Spleen (tissue), 11 donors: ENCODE data around the gene NLN. TPM values are rescaled to one million over a fixed set of nuclear protein-coding genes. Genes with fewer than 3 reads are reported as not detected.
"Not testable (repeated sequence)": the region's sequence is repeated elsewhere in the genome, so short reads cannot be mapped to it uniquely, and the experiment has no call there.

Experiments
- DNase-seq: peaks from one replicate; pipeline ENCODE4 v3.0.0-alpha.2; 2020
- H3K27ac ChIP-seq, 8 donors: fragments of 200-600 bp; sonication (generic) in 7 of 8; 1 replicate in 4 of 8; 2 replicates in 4 of 8; pipeline versions ENCODE4 v1.5.0 to v1.8.0; 2016 to 2021; ENCODE audit warnings: inconsistent platforms in 4 of 8, mild to moderate bottlenecking in 4 of 8, moderate library complexity in 1 of 8
- H3K27me3 ChIP-seq, 7 donors: fragments of 200-600 bp; sonication (generic) in 6 of 7; replicated peaks in 1 of 7; 1 replicate in 4 of 7; 2 replicates in 3 of 7; pipeline versions ENCODE4 v1.5.0 to v1.8.0; 2016 to 2021; ENCODE audit warnings: inconsistent platforms in 3 of 7, mild to moderate bottlenecking in 1 of 7
- H3K36me3 ChIP-seq, 6 donors: fragments of 200-600 bp; sonication (generic) in 5 of 6; 1 replicate in 4 of 6; 2 replicates in 2 of 6; pipeline versions ENCODE4 v1.5.0 to v1.8.0; 2016 to 2021; ENCODE audit warnings: inconsistent platforms in 2 of 6
- H3K4me1 ChIP-seq, 6 donors: fragments of 200-600 bp; sonication (generic) in 5 of 6; 1 replicate in 3 of 6; 2 replicates in 3 of 6; pipeline versions ENCODE4 v1.5.0 to v1.8.0; 2016 to 2021; ENCODE audit warnings: inconsistent platforms in 3 of 6
- H3K4me3 ChIP-seq, 8 donors: fragments of 200-600 bp; sonication (generic) in 7 of 8; 1 replicate in 4 of 8; 2 replicates in 4 of 8; pipeline versions ENCODE4 v1.5.0 to v1.8.0; 2016 to 2021; ENCODE audit warnings: inconsistent platforms in 4 of 8, mild to moderate bottlenecking in 4 of 8, moderate library complexity in 2 of 8
- H3K9me3 ChIP-seq, 8 donors: fragments of 200-600 bp; sonication (generic) in 7 of 8; 1 replicate in 4 of 8; 2 replicates in 4 of 8; pipeline versions ENCODE4 v1.5.0 to v1.8.0; 2016 to 2021; ENCODE audit warnings: inconsistent platforms in 4 of 8
- POLR2A ChIP-seq, 3 donors: fragments of 450-650 bp; IDR thresholded peaks; one replicate each; pipeline ENCODE4 v1.5.1; 2017; ENCODE audit warnings: antibody characterized with exemption in 3 of 3, mild to moderate bottlenecking in 1 of 3
- POLR2AphosphoS5 ChIP-seq, 3 donors: sonication (generic); formaldehyde crosslinking; IDR thresholded peaks; one replicate each; pipeline ENCODE4 v1.5.1; 2017; ENCODE audit warnings: antibody characterized with exemption in 3 of 3
- WGBS, 5 donors: extraction: QIAGEN DNeasy Blood & Tissue Kit in 3 of 5; methylation state at CpG; one replicate each; pipeline versions ENCODE4 v1.1.5 to v1.1.7; 2013 to 2018; 5-methylcytosine and 5-hydroxymethylcytosine counted together
- intact Hi-C: fragments of 100-400 bp; cut with DNase I; formaldehyde crosslinking; loops from one replicate; pipeline ENCODE4 v1.15.0; 2023; ENCODE audit warnings: low total_unique reads
- polyA plus RNA-seq, 3 donors: library from polyadenylated mRNA; stranded (reverse); fragments of 200-250 nt; gene quantifications; one replicate each; pipeline ENCODE4 v1.2.1, GENCODE V29; 2013
- total RNA-seq, 7 donors: library from RNA; depleted of rRNA in 3 of 7; stranded (reverse); fragments of >200 nt in 3 of 7; fragmentation: NEBNext Ultra II Directional in 4 of 7; extraction: Animal tissue kit (Norgen Biotek cat#: 25700) in 4 of 7; gene quantifications; one replicate each; pipeline versions ENCODE4 v1.1.0 to v1.2.1, GENCODE V29; 2016 to 2021
- TF ChIP-seq, protein P1 (sequence below), 11 experiments: fragments of 200-600 bp in 7 of 11; fragments of 450-650 bp in 4 of 11; sonication (generic) in 4 of 11; IDR thresholded peaks in 8 of 11; conservative IDR thresholded peaks in 3 of 11; 1 replicate in 7 of 11; 2 replicates in 4 of 11; pipeline versions ENCODE4 v1.4.0 to v1.8.0; 2016 to 2021; ENCODE audit warnings: antibody characterized with exemption in 11 of 11, inconsistent platforms in 4 of 11, mild to moderate bottlenecking in 1 of 11
- donor health status: healthy with polysubstance abuse.
- donor health status: DM: no; HTN: no; CAD: no; lungs with moderate emphysema.
- donor health status: DM: no; HTN: no; CAD: no.
- donor health status: Bipolar disorder and iron deficiency.
- donor health status: healthy.
- donor health status: DM: no; HTN: no; CAD: no.
- donor health status: DM: yes; HTN: yes; CAD: no.

Gene NLN
- total and polyA plus RNA-seq, 10 donors: 1.3 to 24.8 (median 9.0) TPM

DNA sequence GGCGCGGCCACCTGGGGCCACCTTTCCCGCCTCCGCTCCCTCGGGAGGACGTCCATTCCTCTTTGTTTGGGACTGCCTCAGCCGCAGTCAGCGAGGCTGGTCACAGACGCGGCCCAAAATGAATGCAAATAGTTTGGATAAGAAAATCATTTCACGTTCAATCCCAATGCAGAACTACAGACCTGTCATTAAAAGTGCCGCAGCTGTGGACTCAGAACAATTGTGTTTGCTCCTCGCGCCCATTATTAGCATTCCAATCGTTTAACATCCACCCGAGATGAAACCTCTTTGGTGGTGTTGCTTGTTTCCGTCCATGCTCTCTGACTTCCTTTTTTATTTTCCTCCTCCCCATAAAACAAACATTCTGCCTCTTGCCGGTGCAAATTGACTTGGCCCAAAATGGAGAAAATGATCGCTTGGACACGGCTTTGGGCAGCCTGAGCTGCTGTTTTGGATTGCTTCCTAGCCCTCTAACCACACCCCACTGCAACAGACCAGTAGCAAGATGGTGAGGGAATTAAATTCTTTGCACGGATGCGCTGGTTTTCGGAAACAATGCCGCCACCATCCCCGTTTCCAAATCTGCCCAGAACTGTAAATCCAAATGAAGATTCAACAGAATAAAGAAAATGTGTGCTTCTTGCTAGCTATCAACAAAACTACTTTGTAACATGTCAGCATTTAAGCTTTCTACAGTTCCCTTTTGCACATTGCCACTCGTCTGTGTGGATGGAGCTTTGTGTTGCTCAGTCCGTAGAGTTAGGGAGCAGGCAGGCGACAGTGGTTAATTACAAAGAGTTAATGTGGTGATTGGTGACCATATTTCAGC lies 784 bp downstream of the NLN start:
- Histone ChIP-seq H3K27me3 (no peaks in the 10 kb centered on the region), H3K4me1 (peaks cover 0 to 60% (median 35%) of the 10 kb centered on the region in 6 donors), H3K27ac (peak overlapping the region; percentile 22 to 96 (median 90)), H3K36me3 (peaks cover 0 to 13% (median 1%) of the 10 kb centered on the region in 6 donors), H3K4me3 (peak overlapping the region; percentile 83 to 99 (median 96)), H3K9me3 (no peaks in the 10 kb centered on the region)
- 3 to 7% (median 4%) methylated on average over 27 to 28 of the region's 28 CpGs for WGBS, 5 donors
- no peak for DNase-seq
- intact Hi-C loops: no loop called here
- TF ChIP-seq POLR2AphosphoS5 (IDR thresholded peaks at IDR 0.05) (no peak), POLR2A (IDR thresholded peaks at IDR 0.05) (no peak)
- TF ChIP-seq, protein P1, sequence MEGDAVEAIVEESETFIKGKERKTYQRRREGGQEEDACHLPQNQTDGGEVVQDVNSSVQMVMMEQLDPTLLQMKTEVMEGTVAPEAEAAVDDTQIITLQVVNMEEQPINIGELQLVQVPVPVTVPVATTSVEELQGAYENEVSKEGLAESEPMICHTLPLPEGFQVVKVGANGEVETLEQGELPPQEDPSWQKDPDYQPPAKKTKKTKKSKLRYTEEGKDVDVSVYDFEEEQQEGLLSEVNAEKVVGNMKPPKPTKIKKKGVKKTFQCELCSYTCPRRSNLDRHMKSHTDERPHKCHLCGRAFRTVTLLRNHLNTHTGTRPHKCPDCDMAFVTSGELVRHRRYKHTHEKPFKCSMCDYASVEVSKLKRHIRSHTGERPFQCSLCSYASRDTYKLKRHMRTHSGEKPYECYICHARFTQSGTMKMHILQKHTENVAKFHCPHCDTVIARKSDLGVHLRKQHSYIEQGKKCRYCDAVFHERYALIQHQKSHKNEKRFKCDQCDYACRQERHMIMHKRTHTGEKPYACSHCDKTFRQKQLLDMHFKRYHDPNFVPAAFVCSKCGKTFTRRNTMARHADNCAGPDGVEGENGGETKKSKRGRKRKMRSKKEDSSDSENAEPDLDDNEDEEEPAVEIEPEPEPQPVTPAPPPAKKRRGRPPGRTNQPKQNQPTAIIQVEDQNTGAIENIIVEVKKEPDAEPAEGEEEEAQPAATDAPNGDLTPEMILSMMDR (IDR thresholded peaks at IDR 0.05 in 8 of 11, conservative IDR thresholded peaks at IDR 0.05 in 3 of 11): no peak

DNA sequence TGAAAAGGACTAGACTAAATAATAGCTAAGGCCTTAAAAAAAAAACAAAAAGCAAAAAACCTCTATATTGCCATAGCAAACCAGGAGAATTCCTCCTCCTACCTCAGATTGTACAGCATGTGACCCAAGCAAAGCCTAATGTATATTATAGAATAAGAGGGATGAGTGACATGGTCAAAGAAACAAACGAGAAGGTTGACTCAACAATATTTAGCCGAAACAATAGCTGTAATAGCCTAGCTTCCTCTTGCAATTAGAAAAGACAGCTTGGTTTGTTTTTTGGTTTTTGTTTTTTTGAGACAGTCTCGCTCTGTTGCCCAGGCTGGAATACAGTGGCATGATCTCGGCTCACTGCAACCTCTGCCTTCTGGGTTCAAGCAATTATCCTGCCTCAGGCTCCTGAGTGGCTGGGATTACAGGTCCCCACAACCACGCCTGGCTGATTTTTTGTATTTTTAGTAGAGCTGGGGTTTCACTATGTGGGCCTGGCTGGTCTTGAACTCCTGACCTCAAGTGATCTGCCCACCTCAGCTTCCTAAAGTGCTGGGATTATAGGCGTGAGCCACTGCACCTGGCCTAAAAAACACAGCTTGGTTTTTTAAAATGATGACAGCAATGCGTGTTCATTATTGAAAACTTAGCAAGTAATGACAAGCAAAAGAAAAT lies 5.6 kb downstream of the NLN start:
- H3K4me1 ChIP-seq: peaks cover 0 to 19% (median 12%) of the 10 kb centered on the region in 6 donors
- TF ChIP-seq POLR2A (IDR thresholded peaks at IDR 0.05) (no peak), POLR2AphosphoS5 (IDR thresholded peaks at IDR 0.05) (no peak)
- TF ChIP-seq, protein P1 (IDR thresholded peaks at IDR 0.05 in 8 of 11, conservative IDR thresholded peaks at IDR 0.05 in 3 of 11): no peak
- H3K4me3 ChIP-seq: no peak overlapping the region
- H3K27me3 ChIP-seq: no peaks in the 10 kb centered on the region
- H3K27ac ChIP-seq: peak overlapping the region in 1 of 8 donors; percentile 12
- H3K9me3 ChIP-seq: no peaks in the 10 kb centered on the region
- no peak for DNase-seq
- 73 to 84% (median 78%) methylated on average over 7 of the region's 7 CpGs for WGBS, 5 donors
- intact Hi-C loops: no loop called here
- no peaks in the 10 kb centered on the region for H3K36me3 ChIP-seq

DNA sequence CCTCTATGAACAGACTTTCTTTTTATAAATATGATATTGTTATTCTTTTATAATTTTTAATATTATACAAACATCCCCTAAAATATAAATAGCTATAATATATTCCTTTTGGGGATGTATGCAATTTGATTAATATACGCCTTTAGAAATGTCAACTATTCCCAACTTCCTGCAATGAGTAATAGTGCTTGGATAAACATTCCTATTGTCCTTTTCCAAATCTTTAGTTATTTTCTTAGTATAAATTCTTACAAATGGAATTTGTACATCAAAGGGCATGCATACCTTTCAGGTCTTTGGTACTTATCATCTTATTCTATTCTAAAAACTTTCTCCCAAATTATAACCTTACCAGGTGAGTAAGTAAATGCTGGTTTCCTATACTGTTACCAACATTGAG lies 6.2 kb downstream of the NLN start:
- Histone ChIP-seq H3K27ac (no peak overlapping the region), H3K27me3 (no peaks in the 10 kb centered on the region), H3K4me1 (peaks cover 0 to 14% (median 6%) of the 10 kb centered on the region in 6 donors), H3K4me3 (no peak overlapping the region), H3K9me3 (no peaks in the 10 kb centered on the region), H3K36me3 (no peaks in the 10 kb centered on the region)
- DNase-seq: no peak
- 84 to 98% (median 94%) methylated on average over 1 of the region's 1 CpG for WGBS, 5 donors
- intact Hi-C loops: no loop called here
- TF ChIP-seq POLR2AphosphoS5 (IDR thresholded peaks at IDR 0.05) (no peak), POLR2A (IDR thresholded peaks at IDR 0.05) (no peak)
- TF ChIP-seq, protein P1 (IDR thresholded peaks at IDR 0.05 in 8 of 11, conservative IDR thresholded peaks at IDR 0.05 in 3 of 11): no peak

DNA sequence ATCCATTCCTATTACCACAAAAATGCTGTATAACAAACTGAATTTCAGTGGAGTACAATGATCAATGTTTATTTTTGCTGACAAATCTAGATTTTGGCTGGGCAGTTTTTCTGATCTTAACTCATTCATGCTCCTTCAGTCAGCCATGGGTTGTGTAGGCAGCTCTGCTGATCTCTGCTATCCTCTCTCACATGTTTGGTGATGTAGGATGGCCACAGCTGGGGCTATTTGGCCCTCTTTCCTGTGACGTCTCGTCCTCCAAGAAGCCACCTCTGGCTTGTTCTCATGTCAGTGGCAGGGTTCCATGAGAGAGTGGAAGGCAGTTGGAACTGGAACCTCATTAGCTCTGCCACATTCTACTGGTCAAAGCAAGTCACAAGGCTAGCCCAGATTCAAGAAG lies 8.9 kb downstream of the NLN start:
- TF ChIP-seq POLR2AphosphoS5 (IDR thresholded peaks at IDR 0.05) (no peak), POLR2A (IDR thresholded peaks at IDR 0.05) (no peak)
- TF ChIP-seq, protein P1 (IDR thresholded peaks at IDR 0.05 in 8 of 11, conservative IDR thresholded peaks at IDR 0.05 in 3 of 11): no peak
- DNase-seq: no peak
- Histone ChIP-seq H3K4me3 (no peak overlapping the region), H3K4me1 (peaks cover 3 to 14% (median 12%) of the 10 kb centered on the region in 6 donors), H3K9me3 (no peaks in the 10 kb centered on the region), H3K36me3 (no peaks in the 10 kb centered on the region), H3K27ac (peak overlapping the region in 1 of 8 donors; percentile 74), H3K27me3 (no peaks in the 10 kb centered on the region)
- 71 to 94% (median 93%) methylated on average over 2 of the region's 2 CpGs for whole genome bisulfite sequencing, 5 donors
- intact Hi-C loops: no loop called here

DNA sequence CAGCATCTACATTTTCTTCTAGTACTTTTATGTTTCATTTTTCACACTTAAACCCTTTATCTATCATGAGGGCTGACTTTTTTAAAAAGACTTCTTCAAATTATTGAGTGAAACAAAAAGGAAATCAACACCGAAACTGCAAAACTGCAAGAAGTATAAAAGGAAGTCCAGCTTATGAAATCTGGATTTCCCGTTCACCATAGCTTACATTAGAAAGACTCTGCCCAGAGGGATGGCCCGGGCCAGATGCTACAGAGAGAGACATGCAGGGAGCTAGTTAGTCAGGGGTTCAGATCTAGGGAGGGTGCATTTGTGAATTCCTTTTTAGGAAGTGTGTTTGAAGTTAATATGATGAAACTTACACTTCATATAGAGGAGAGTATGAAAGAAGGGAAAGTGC lies 10.0 kb downstream of the NLN start:
- H3K4me3 ChIP-seq, intact Hi-C loops, H3K9me3 ChIP-seq, H3K36me3 ChIP-seq, H3K27me3 ChIP-seq, DNase-seq: not testable (repeated sequence)
- H3K27ac ChIP-seq: peak overlapping the region in 5 of 8 donors; percentile 51 to 74 (median 61)
- 52 to 69% (median 66%) methylated on average over 3 of the region's 3 CpGs for WGBS, 5 donors
- H3K4me1 ChIP-seq: peaks cover 3 to 14% (median 12%) of the 10 kb centered on the region in 6 donors

DNA sequence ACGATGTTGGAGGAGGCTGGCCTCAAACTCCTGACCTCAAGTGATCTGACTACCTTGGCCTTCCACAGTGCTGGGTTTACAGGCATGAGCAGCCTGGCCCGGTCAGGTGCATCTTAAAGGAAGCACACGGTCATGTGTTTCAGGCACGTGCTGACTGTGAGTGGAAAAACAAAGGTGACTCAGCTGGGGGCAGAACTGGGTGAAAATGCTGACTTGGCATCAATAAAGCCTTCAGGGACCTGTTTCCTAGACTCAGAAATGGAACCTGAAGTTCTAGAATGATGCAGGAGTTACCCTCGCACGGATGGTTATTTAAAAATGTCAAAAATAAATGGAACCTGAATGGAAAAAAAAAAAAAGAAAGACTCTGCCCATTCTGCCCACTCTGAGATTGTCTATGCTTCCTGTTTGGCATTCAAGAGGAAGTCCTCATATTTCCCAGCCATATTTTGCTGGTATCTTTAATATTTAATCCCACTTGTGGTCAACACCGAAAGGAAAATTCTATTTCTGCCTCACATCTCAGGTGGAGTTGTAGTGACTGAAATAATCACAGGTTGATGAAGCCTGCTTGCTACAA lies 12.3 kb downstream of the NLN start:
- H3K27ac ChIP-seq: peak overlapping the region in 4 of 8 donors; percentile 1 to 62 (median 48)
- intact Hi-C loops, DNase-seq, H3K9me3 ChIP-seq, H3K4me3 ChIP-seq, H3K36me3 ChIP-seq, H3K27me3 ChIP-seq: not testable (repeated sequence)
- whole genome bisulfite sequencing, 5 donors: 36 to 56% (median 40%) methylated on average over 6 to 7 of the region's 7 CpGs
- H3K4me1 ChIP-seq: peaks cover 3 to 14% (median 12%) of the 10 kb centered on the region in 6 donors
